SK-N-SH (cell line): ENCODE results near the gene GPR25. TPM values are rescaled to one million over a fixed set of nuclear protein-coding genes. Genes with fewer than 3 reads are reported as not detected.

Experiments used
- CTCF ChIA-PET: fragments of 300-600, 350-600 bp; formaldehyde crosslinking; extraction: SDS; loops from one replicate; lab custom pipeline; 2021; lab: Yijun Ruan, JAX
- POLR2A ChIA-PET: fragments of 350-600 bp; sonication (Branson Sonifier 250); formaldehyde crosslinking; extraction: SDS; loops from one replicate; lab custom pipeline; 2020; ENCODE audit warnings: antibody characterized with exemption, inconsistent platforms; lab: Yijun Ruan, JAX
- DNase-seq: peaks from one replicate; pipeline ENCODE4 v3.0.0; 2012
- H2AFZ ChIP-seq: fragments of 200-600 bp; sonication (generic); 2 replicates; pipeline ENCODE4 v1.8.1; 2016; ENCODE audit warnings: antibody characterized with exemption, mild to moderate bottlenecking, low read depth
- H3F3A ChIP-seq: fragments of 200-600 bp; sonication (generic); replicated peaks from 2 replicates; pipeline ENCODE3; 2016; ENCODE audit warnings: antibody characterized with exemption, mild to moderate bottlenecking; ENCODE audit not compliant: insufficient read depth
- H3K27ac ChIP-seq, 2 experiments: fragments of 200-500 bp in 1 of 2; fragments of 200-600 bp in 1 of 2; sonication (Bioruptor generic) in 1 of 2; sonication (generic), shearing (Covaris generic) in 1 of 2; 2 replicates each; pipeline versions ENCODE4 v1.5.1 to v1.6.1; 2014 to 2016; ENCODE audit warnings: low read depth in 2 of 2, inconsistent platforms in 1 of 2, low read length in 1 of 2, mild to moderate bottlenecking in 1 of 2, mixed read lengths in 1 of 2
- H3K27me3 ChIP-seq: fragments of 200-600 bp; sonication (generic), shearing (Covaris generic); 2 replicates; pipeline ENCODE4 v1.6.1; 2016; ENCODE audit warnings: mixed run types; ENCODE audit not compliant: insufficient read depth
- H3K36me3 ChIP-seq, 2 experiments: fragments of 200-500 bp in 1 of 2; fragments of 200-600 bp in 1 of 2; sonication (Bioruptor generic) in 1 of 2; sonication (generic) in 1 of 2; replicated peaks in 1 of 2; 2 replicates each; pipeline versions ENCODE3 to v1.5.1; 2014 to 2016; ENCODE audit warnings: low read length in 1 of 2, mild to moderate bottlenecking in 1 of 2; ENCODE audit not compliant: insufficient read depth in 2 of 2, control insufficient read depth in 1 of 2
- H3K4me1 ChIP-seq, 2 experiments: fragments of 200-500 bp in 1 of 2; fragments of 200-600 bp in 1 of 2; sonication (Bioruptor generic) in 1 of 2; sonication (generic), shearing (Covaris generic) in 1 of 2; 2 replicates each; pipeline versions ENCODE4 v1.5.1 to v1.6.1; 2014 to 2016; ENCODE audit warnings: low read depth in 1 of 2, low read length in 1 of 2, mixed run types in 1 of 2; ENCODE audit not compliant: insufficient read depth in 2 of 2, control insufficient read depth in 1 of 2
- H3K4me2 ChIP-seq: fragments of 200-600 bp; sonication (generic), shearing (Covaris generic); 2 replicates; pipeline ENCODE4 v1.6.1; 2017; ENCODE audit warnings: mixed run types
- H3K4me3 ChIP-seq, 2 experiments: fragments of 200-500 bp in 1 of 2; fragments of 200-600 bp in 1 of 2; sonication (Bioruptor generic) in 1 of 2; sonication (generic), shearing (Covaris generic) in 1 of 2; 2 replicates each; pipeline versions ENCODE4 v1.5.1 to v1.8.1; 2014 to 2016; ENCODE audit warnings: low read depth in 2 of 2, inconsistent platforms in 1 of 2, low read length in 1 of 2, mild to moderate bottlenecking in 1 of 2, mixed read lengths in 1 of 2, moderate library complexity in 1 of 2
- H3K79me2 ChIP-seq: fragments of 200-600 bp; sonication (generic); 2 replicates; pipeline ENCODE4 v1.8.1; 2017; ENCODE audit warnings: mild to moderate bottlenecking; ENCODE audit not compliant: insufficient read depth
- H3K9ac ChIP-seq: fragments of 200-600 bp; sonication (generic); 2 replicates; pipeline ENCODE4 v1.6.1; 2017; ENCODE audit warnings: mixed run types
- H3K9me2 ChIP-seq: fragments of 200-600 bp; sonication (generic); 2 replicates; pipeline ENCODE4 v1.6.1; 2017; ENCODE audit warnings: mixed run types
- H3K9me3 ChIP-seq: fragments of 200-600 bp; sonication (generic); 2 replicates; pipeline ENCODE4 v1.6.1; 2017; ENCODE audit warnings: mixed run types, mild to moderate bottlenecking, moderate library complexity
- H4K20me1 ChIP-seq: fragments of 200-600 bp; sonication (generic); 2 replicates; pipeline ENCODE4 v1.6.1; 2017; ENCODE audit warnings: mild to moderate bottlenecking, mixed run types; ENCODE audit not compliant: insufficient read depth
- EZH2phosphoT487 ChIP-seq: fragments of 200-600 bp; sonication (generic); IDR thresholded peaks from 2 replicates; pipeline ENCODE4 v1.6.1; 2017; ENCODE audit warnings: low read depth, mixed run types, mild to moderate bottlenecking, antibody characterized with exemption, moderate library complexity, borderline replicate concordance
- JUND ChIP-seq: IDR thresholded peaks from 2 replicates; pipeline ENCODE4 v1.4.0; 2012
- MXI1 ChIP-seq: IDR thresholded peaks from 2 replicates; pipeline ENCODE4 v1.6.1; 2012; ENCODE audit warnings: mild to moderate bottlenecking, low read depth, low read length, improper control_type of control experiment
- NFIC ChIP-seq: IDR thresholded peaks from 2 replicates; pipeline ENCODE4 v1.4.0; 2012; ENCODE audit warnings: borderline replicate concordance
- POLR2AphosphoS5 ChIP-seq: IDR thresholded peaks from 2 replicates; pipeline ENCODE4 v1.6.1; 2012; ENCODE audit warnings: low read depth, low read length
- RXRA ChIP-seq: IDR thresholded peaks from 2 replicates; pipeline ENCODE4 v1.4.0; 2012; ENCODE audit warnings: low read depth, mild to moderate bottlenecking, borderline replicate concordance
- SMC3 ChIP-seq: IDR thresholded peaks from 2 replicates; pipeline ENCODE4 v1.6.1; 2012; ENCODE audit warnings: low read depth, low read length, improper control_type of control experiment
- TEAD4 ChIP-seq: IDR thresholded peaks from 2 replicates; pipeline ENCODE4 v1.4.0; 2012; ENCODE audit warnings: mild to moderate bottlenecking, borderline replicate concordance; ENCODE audit not compliant: insufficient read depth
- WGBS: methylation state at CpG from one replicate; pipeline ENCODE4 v1.1.6; 2017; ENCODE audit warnings: low lambda C conversion rate; 5-methylcytosine and 5-hydroxymethylcytosine counted together
- polyA plus RNA-seq, 3 experiments: library from polyadenylated mRNA; depleted of rRNA; stranded (reverse); fragments of >200 nt; gene quantifications; 2 replicates each; pipeline ENCODE4 v1.2.3, GENCODE V29; 2012
- TF ChIP-seq, protein P1 (sequence below): fragments of 150-350 bp; IDR thresholded peaks from 2 replicates; pipeline ENCODE4 v1.6.1; 2017; ENCODE audit warnings: antibody characterized with exemption, low read length, low read depth, borderline replicate concordance
- TF ChIP-seq, protein P2 (sequence below): fragments of 200-600 bp; sonication (generic); IDR thresholded peaks from 2 replicates; pipeline ENCODE4 v1.6.1; 2017; ENCODE audit warnings: antibody characterized with exemption, mild to moderate bottlenecking, moderate library complexity
- TF ChIP-seq, protein P3 (sequence below): IDR thresholded peaks from 2 replicates; pipeline ENCODE4 v1.4.0; 2012; ENCODE audit warnings: low read depth, borderline replicate concordance
- TF ChIP-seq, protein P4 (sequence below): IDR thresholded peaks from 2 replicates; pipeline ENCODE4 v1.4.0; 2012; ENCODE audit warnings: low read depth, borderline replicate concordance
- TF ChIP-seq, protein P5 (sequence below): IDR thresholded peaks from 2 replicates; pipeline ENCODE4 v1.6.1; 2012; ENCODE audit warnings: mild to moderate bottlenecking, low read depth, low read length, moderate library complexity

GPR25 gene
- polyA plus RNA-seq, 1 of the 3 experiments (the other 2 are of a cell fraction) = not detected

DNA sequence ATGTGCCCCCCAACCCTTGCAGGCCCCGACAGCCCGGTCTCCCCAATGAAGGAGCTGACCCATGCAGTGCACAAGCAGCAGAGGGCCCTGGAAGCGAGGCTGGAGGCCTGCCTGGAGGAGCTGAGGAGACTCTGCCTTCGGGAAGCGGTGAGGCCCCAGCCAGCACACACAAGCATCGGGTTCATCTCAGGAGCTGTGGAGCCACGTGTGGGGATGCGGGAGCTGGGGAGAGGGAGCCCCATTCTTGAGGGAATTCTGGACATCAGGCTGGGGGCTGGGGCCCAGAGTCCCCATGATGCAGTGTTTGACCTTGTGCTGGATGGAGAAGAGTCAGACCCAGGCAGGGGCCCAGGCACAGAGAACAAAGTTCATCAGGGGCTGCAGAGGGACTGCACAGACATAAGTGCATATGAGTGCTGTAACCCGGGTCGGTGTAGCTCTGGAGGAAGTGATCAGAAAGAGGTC lies 26.7 kb downstream of the GPR25 start:
- Histone ChIP-seq H3K36me3 (no peaks in the 10 kb centered on the region), H3K27ac (no peak overlapping the region), H3K9me2 (no peaks in the 10 kb centered on the region), H4K20me1 (no peaks in the 10 kb centered on the region), H3K4me1 (no peaks in the 10 kb centered on the region; a peak in 1 of 4 replicates), H3K9me3 (no peaks in the 10 kb centered on the region)
- CTCF ChIA-PET = interaction anchor here (1.6 kb wide), 1 partner anchor 9 kb away, joined by 8 read pairs; no protein-coding TSS in a partner anchor
- TF ChIP-seq, protein P1, sequence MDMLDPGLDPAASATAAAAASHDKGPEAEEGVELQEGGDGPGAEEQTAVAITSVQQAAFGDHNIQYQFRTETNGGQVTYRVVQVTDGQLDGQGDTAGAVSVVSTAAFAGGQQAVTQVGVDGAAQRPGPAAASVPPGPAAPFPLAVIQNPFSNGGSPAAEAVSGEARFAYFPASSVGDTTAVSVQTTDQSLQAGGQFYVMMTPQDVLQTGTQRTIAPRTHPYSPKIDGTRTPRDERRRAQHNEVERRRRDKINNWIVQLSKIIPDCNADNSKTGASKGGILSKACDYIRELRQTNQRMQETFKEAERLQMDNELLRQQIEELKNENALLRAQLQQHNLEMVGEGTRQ = no peak
- TF ChIP-seq POLR2AphosphoS5 (no peak), EZH2phosphoT487 (no peak), MXI1 (no peak), JUND (no peak), TEAD4 (no peak), RXRA (no peak), SMC3 (no peak), NFIC (no peak)
- TF ChIP-seq, protein P2, sequence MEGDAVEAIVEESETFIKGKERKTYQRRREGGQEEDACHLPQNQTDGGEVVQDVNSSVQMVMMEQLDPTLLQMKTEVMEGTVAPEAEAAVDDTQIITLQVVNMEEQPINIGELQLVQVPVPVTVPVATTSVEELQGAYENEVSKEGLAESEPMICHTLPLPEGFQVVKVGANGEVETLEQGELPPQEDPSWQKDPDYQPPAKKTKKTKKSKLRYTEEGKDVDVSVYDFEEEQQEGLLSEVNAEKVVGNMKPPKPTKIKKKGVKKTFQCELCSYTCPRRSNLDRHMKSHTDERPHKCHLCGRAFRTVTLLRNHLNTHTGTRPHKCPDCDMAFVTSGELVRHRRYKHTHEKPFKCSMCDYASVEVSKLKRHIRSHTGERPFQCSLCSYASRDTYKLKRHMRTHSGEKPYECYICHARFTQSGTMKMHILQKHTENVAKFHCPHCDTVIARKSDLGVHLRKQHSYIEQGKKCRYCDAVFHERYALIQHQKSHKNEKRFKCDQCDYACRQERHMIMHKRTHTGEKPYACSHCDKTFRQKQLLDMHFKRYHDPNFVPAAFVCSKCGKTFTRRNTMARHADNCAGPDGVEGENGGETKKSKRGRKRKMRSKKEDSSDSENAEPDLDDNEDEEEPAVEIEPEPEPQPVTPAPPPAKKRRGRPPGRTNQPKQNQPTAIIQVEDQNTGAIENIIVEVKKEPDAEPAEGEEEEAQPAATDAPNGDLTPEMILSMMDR = no peak
- TF ChIP-seq, protein P3, sequence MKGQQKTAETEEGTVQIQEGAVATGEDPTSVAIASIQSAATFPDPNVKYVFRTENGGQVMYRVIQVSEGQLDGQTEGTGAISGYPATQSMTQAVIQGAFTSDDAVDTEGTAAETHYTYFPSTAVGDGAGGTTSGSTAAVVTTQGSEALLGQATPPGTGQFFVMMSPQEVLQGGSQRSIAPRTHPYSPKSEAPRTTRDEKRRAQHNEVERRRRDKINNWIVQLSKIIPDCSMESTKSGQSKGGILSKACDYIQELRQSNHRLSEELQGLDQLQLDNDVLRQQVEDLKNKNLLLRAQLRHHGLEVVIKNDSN = no peak
- TF ChIP-seq, protein P4, sequence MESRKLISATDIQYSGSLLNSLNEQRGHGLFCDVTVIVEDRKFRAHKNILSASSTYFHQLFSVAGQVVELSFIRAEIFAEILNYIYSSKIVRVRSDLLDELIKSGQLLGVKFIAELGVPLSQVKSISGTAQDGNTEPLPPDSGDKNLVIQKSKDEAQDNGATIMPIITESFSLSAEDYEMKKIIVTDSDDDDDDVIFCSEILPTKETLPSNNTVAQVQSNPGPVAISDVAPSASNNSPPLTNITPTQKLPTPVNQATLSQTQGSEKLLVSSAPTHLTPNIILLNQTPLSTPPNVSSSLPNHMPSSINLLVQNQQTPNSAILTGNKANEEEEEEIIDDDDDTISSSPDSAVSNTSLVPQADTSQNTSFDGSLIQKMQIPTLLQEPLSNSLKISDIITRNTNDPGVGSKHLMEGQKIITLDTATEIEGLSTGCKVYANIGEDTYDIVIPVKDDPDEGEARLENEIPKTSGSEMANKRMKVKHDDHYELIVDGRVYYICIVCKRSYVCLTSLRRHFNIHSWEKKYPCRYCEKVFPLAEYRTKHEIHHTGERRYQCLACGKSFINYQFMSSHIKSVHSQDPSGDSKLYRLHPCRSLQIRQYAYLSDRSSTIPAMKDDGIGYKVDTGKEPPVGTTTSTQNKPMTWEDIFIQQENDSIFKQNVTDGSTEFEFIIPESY = no peak
- TF ChIP-seq, protein P5, sequence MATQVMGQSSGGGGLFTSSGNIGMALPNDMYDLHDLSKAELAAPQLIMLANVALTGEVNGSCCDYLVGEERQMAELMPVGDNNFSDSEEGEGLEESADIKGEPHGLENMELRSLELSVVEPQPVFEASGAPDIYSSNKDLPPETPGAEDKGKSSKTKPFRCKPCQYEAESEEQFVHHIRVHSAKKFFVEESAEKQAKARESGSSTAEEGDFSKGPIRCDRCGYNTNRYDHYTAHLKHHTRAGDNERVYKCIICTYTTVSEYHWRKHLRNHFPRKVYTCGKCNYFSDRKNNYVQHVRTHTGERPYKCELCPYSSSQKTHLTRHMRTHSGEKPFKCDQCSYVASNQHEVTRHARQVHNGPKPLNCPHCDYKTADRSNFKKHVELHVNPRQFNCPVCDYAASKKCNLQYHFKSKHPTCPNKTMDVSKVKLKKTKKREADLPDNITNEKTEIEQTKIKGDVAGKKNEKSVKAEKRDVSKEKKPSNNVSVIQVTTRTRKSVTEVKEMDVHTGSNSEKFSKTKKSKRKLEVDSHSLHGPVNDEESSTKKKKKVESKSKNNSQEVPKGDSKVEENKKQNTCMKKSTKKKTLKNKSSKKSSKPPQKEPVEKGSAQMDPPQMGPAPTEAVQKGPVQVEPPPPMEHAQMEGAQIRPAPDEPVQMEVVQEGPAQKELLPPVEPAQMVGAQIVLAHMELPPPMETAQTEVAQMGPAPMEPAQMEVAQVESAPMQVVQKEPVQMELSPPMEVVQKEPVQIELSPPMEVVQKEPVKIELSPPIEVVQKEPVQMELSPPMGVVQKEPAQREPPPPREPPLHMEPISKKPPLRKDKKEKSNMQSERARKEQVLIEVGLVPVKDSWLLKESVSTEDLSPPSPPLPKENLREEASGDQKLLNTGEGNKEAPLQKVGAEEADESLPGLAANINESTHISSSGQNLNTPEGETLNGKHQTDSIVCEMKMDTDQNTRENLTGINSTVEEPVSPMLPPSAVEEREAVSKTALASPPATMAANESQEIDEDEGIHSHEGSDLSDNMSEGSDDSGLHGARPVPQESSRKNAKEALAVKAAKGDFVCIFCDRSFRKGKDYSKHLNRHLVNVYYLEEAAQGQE = no peak
- TF ChIP-seq, all 33 proteins: peak for 0
- Histone ChIP-seq H3K79me2 (no peaks in the 10 kb centered on the region), H3F3A (no peaks in the 10 kb centered on the region), H3K4me3 (no peak overlapping the region), H2AFZ (no peak overlapping the region), H3K27me3 (no peaks in the 10 kb centered on the region), H3K9ac (no peak overlapping the region), H3K4me2 (no peak overlapping the region)
- POLR2A ChIA-PET = no interaction called here
- DNase-seq = no peak
- 95% methylated on average over 8 of the region's 10 CpGs for WGBS
